Gastroesophageal sphincter (tissue), 4 donors: ENCODE data around the gene WDR90. TPM values are rescaled to one million over a fixed set of nuclear protein-coding genes. Genes with fewer than 3 reads are reported as not detected.
A peak's percentile ranks its signal among the peaks of the same experiment; 100 is the strongest.

ENCODE experiments used
- ATAC-seq: fragments of 150-250 bp; one replicate; pipeline ENCODE4 v1.9.1; 2016; ENCODE audit warnings: mild to moderate bottlenecking, moderate library complexity
- H3K27ac ChIP-seq, 4 donors: fragments of 200-600 bp; sonication (generic) in 3 of 4; 1 replicate in 3 of 4; 2 replicates in 1 of 4; pipeline ENCODE4 v1.5.1; 2016 to 2019
- H3K27me3 ChIP-seq: fragments of 200-600 bp; sonication (generic); one replicate; pipeline ENCODE4 v1.5.1; 2019
- H3K36me3 ChIP-seq, 2 donors: fragments of 200-600 bp; sonication (generic); one replicate each; pipeline ENCODE4 v1.5.1; 2019; ENCODE audit warnings: control low read depth in 1 of 2
- H3K4me1 ChIP-seq, 3 donors: fragments of 200-600 bp; sonication (generic); 1 replicate in 2 of 3; 2 replicates in 1 of 3; pipeline ENCODE4 v1.5.1; 2016 to 2019; ENCODE audit warnings: control low read depth in 2 of 3
- H3K4me3 ChIP-seq, 2 donors: fragments of 200-600 bp; sonication (generic); one replicate each; pipeline ENCODE4 v1.5.1; 2019; ENCODE audit warnings: mild to moderate bottlenecking in 1 of 2, moderate library complexity in 1 of 2
- H3K9me3 ChIP-seq, 3 donors: fragments of 200-600 bp; sonication (generic); one replicate each; pipeline ENCODE4 v1.5.1; 2017 to 2019; ENCODE audit warnings: control low read depth in 2 of 3
- EP300 ChIP-seq: sonication (generic); formaldehyde crosslinking; IDR thresholded peaks from one replicate; pipeline ENCODE4 v1.6.1; 2017; ENCODE audit warnings: antibody characterized with exemption, mild to moderate bottlenecking
- POLR2A ChIP-seq, 2 donors: fragments of 450-650 bp; IDR thresholded peaks; one replicate each; pipeline ENCODE4 v1.6.1; 2017; ENCODE audit warnings: antibody characterized with exemption in 2 of 2, mild to moderate bottlenecking in 2 of 2, moderate library complexity in 1 of 2
- POLR2AphosphoS5 ChIP-seq: sonication (generic); formaldehyde crosslinking; IDR thresholded peaks from one replicate; pipeline ENCODE4 v1.6.1; 2017; ENCODE audit warnings: antibody characterized with exemption
- WGBS, 2 donors: methylation state at CpG; one replicate each; pipeline ENCODE4 v1.1.5; 2018; ENCODE audit warnings: low coverage in 1 of 2; 5-methylcytosine and 5-hydroxymethylcytosine counted together
- total RNA-seq, 4 donors: library from RNA; depleted of rRNA; stranded (reverse); fragments of >200 nt; gene quantifications; one replicate each; pipeline ENCODE4 v1.1.0, GENCODE V29; 2016
- TF ChIP-seq, protein P1 (sequence below), 4 experiments: fragments of 200-600 bp in 2 of 4; fragments of 450-650 bp in 2 of 4; sonication (generic) in 1 of 4; IDR thresholded peaks; one replicate each; pipeline ENCODE4 v1.5.1; 2017 to 2019; ENCODE audit warnings: antibody characterized with exemption in 4 of 4, mild to moderate bottlenecking in 2 of 4, moderate library complexity in 2 of 4

The WDR90 gene
- total RNA-seq, 4 donors from 2014 or later, result 8.5 to 21.2 (median 16.8) TPM

DNA sequence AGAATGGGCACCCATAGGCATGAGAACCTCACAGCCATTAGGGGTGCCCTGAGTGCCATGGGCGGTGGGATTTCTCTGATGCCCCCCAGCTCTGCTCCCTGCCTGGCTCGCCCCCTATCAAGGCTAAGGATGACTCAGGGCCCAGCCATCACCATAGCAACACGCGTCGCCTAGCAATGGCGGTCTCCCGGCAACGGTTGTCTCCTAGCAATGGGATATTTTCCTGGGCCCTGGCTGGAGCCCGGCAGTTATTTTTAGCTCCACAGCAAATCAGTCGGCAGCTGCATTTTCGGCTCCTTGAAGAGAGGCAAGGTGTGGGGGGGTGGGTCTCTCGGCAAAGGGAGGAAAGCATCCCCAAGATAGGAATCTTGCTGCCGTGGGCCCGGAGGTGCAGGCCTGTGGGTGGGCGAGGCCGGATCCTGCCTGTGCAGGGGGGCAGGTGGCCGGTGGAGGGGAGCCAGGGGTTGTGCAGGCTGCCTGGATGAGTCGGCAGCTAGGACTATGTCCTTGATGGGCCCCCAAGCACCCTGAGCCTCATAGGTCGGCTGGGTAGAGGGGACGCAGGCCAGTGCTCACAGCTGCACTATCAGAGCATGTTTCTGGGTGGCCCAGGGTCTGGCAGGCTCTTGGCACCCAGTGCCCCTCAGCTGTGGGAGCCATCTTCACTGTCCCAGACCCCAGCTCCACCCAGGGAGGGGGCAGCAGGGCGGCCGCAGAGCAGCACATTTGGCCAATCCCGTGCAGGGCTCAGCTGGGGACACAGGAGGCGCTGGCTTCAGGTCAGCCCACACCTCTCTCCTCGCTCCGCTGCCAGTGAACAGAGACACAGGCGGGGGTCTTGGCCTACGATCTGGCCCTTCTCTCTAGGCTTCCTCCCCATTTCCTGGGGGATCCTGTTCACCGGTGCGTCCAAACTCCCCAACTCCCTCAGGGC, 60.7 kb downstream of the WDR90 start:
- 6% methylated on average over 6 of the region's 30 CpGs; no CpG with 5 or more reads in 1 of the 2 donors for WGBS, 2 donors
- TF ChIP-seq EP300, result no peak
- TF ChIP-seq POLR2A (IDR thresholded peaks at IDR 0.05), result no peak
- TF ChIP-seq, protein P1, sequence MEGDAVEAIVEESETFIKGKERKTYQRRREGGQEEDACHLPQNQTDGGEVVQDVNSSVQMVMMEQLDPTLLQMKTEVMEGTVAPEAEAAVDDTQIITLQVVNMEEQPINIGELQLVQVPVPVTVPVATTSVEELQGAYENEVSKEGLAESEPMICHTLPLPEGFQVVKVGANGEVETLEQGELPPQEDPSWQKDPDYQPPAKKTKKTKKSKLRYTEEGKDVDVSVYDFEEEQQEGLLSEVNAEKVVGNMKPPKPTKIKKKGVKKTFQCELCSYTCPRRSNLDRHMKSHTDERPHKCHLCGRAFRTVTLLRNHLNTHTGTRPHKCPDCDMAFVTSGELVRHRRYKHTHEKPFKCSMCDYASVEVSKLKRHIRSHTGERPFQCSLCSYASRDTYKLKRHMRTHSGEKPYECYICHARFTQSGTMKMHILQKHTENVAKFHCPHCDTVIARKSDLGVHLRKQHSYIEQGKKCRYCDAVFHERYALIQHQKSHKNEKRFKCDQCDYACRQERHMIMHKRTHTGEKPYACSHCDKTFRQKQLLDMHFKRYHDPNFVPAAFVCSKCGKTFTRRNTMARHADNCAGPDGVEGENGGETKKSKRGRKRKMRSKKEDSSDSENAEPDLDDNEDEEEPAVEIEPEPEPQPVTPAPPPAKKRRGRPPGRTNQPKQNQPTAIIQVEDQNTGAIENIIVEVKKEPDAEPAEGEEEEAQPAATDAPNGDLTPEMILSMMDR (IDR thresholded peaks at IDR 0.05), result no peak
- Histone ChIP-seq H3K27me3 (peaks cover 76% of the 10 kb centered on the region), H3K4me3 (no peak overlapping the region), H3K4me1 (peaks cover 0 to 51% (median 12%) of the 10 kb centered on the region in 3 donors), H3K36me3 (no peaks in the 10 kb centered on the region), H3K9me3 (no peaks in the 10 kb centered on the region), H3K27ac (no peak overlapping the region)
- ATAC-seq, result no peak

DNA sequence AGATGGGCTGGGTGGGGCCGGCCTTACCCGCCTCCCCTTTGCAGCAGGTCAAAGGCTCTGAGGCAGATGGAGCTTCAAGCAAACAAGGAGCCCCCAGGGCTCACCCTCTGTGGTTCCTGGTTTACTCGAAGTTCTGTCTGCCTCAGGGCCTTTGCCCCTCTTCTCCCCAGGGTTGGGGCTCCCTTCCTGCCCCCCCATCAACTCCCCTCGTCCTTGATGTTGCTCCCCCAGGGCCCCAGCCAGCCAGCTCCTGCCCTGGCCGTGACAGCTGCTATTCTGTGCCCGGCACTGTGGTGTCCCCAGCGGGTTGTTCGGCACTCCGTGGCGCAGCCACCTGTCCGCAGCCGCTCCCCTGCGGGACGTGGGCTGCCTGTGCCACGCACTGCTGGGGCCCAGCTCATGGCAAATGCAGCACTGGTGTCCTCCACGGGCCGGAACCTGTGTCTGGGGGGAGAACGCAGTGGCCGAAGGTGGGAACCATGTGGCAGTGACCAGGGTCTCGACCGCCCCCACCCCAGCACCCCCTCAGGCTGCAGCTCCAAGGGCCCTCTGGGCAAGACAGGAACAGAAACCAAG, 61.4 kb downstream of the WDR90 start:
- Histone ChIP-seq H3K4me3 (no peak overlapping the region), H3K4me1 (peaks cover 0 to 48% (median 12%) of the 10 kb centered on the region in 3 donors), H3K36me3 (no peaks in the 10 kb centered on the region), H3K27me3 (peaks cover 69% of the 10 kb centered on the region), H3K9me3 (no peaks in the 10 kb centered on the region), H3K27ac (no peak overlapping the region)
- no peak for ATAC-seq
- TF ChIP-seq POLR2AphosphoS5 (no peak), POLR2A (IDR thresholded peaks at IDR 0.05) (no peak), EP300 (no peak)
- TF ChIP-seq, protein P1 (IDR thresholded peaks at IDR 0.05), result no peak
- WGBS, 2 donors, result 29% methylated on average over 3 of the region's 21 CpGs; no CpG with 5 or more reads in 1 of the 2 donors

DNA sequence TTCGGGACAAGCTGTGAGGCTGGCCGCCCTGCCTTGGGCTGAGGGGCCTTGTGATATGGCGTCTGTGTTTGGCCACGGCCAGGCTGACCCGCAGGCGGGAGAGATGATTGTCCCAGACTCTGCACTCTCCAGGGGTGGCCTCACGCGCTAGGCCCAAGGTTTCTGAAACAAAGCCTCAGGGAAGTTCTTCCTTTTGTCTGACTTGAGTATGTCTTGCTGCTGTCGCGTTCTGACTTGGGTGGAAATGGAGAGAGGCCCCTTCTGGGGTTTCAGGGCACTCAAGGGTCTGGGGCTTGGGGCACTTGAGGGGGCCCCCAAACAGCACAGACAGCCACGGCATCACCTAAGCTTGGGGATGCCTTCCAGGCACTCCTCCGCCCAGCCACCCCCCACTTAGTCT, 61.9 kb downstream of the WDR90 start:
- Histone ChIP-seq H3K9me3 (no peaks in the 10 kb centered on the region), H3K4me1 (peaks cover 0 to 49% (median 14%) of the 10 kb centered on the region in 3 donors), H3K27me3 (peaks cover 64% of the 10 kb centered on the region), H3K4me3 (no peak overlapping the region), H3K27ac (no peak overlapping the region), H3K36me3 (no peaks in the 10 kb centered on the region)
- no peak for TF ChIP-seq EP300
- no peak for TF ChIP-seq POLR2AphosphoS5
- TF ChIP-seq, protein P1 (IDR thresholded peaks at IDR 0.05), result no peak
- no peak for TF ChIP-seq POLR2A (IDR thresholded peaks at IDR 0.05)
- 40% methylated on average over 1 of the region's 12 CpGs; no CpG with 5 or more reads in 1 of the 2 donors for WGBS, 2 donors
- ATAC-seq, result no peak

GRCh38 chr16:711548-712320, 62.6 kb downstream of the WDR90 start:
- H3K27ac ChIP-seq, result no peak overlapping the region
- peaks cover 0 to under 1% of the 10 kb centered on the region in 2 donors for H3K36me3 ChIP-seq
- no peaks in the 10 kb centered on the region for H3K9me3 ChIP-seq
- ATAC-seq, result peak; percentile 58
- H3K27me3 ChIP-seq, result peaks cover 57% of the 10 kb centered on the region
- peaks cover 0 to 49% (median 18%) of the 10 kb centered on the region in 3 donors for H3K4me1 ChIP-seq
- TF ChIP-seq, protein P1 (IDR thresholded peaks at IDR 0.05), result peak in 3 of 4 experiments; percentile 90 to 98 (median 93)
- no peak for TF ChIP-seq EP300
- no peak overlapping the region for H3K4me3 ChIP-seq
- WGBS, 2 donors, result 2 to 15% methylated on average over 8 to 15 of the region's 25 CpGs
